GM23338 (cell line): ENCODE results near the gene PTPN9. TPM values are rescaled to one million over a fixed set of nuclear protein-coding genes. Genes with fewer than 3 reads are reported as not detected.

Experiments
- ATAC-seq: fragments of 200-7000 bp; cut with Tn5 transposase; 3 replicates; pipeline ENCODE4 v1.9.1; 2020
- DNase-seq: peaks from one replicate; pipeline ENCODE4 v3.0.0-alpha.2; 2015; ENCODE audit warnings: low spot score
- H2AFZ ChIP-seq: fragments of 200-600 bp; sonication (generic); 2 replicates; pipeline ENCODE4 v1.8.0; 2016; ENCODE audit warnings: antibody characterized with exemption, mild to moderate bottlenecking, moderate library complexity
- H3F3A ChIP-seq: fragments of 200-600 bp; sonication (generic); replicated peaks from 2 replicates; pipeline ENCODE4 v1.8.0; 2017; ENCODE audit warnings: antibody characterized with exemption, mixed run types, low read depth
- H3K27ac ChIP-seq: fragments of 200-600 bp; sonication (generic); 2 replicates; pipeline ENCODE4 v1.6.1; 2016; ENCODE audit warnings: low read depth
- H3K27me3 ChIP-seq: fragments of 200-600 bp; sonication (generic); 2 replicates; pipeline ENCODE4 v1.8.0; 2016; ENCODE audit warnings: mild to moderate bottlenecking, mixed run types, moderate library complexity; ENCODE audit not compliant: insufficient read depth
- H3K36me3 ChIP-seq: fragments of 200-600 bp; sonication (generic); 2 replicates; pipeline ENCODE4 v1.8.0; 2016; ENCODE audit warnings: mild to moderate bottlenecking; ENCODE audit not compliant: insufficient read depth
- H3K4me1 ChIP-seq: fragments of 200-600 bp; sonication (generic); 2 replicates; pipeline ENCODE4 v1.8.0; 2016; ENCODE audit warnings: mild to moderate bottlenecking, moderate library complexity; ENCODE audit not compliant: insufficient read depth
- H3K4me2 ChIP-seq: fragments of 200-600 bp; sonication (generic); 2 replicates; pipeline ENCODE4 v1.7.1; 2017; ENCODE audit warnings: mixed run types
- H3K4me3 ChIP-seq: fragments of 200-600 bp; sonication (generic); 2 replicates; pipeline ENCODE4 v1.6.1; 2016; ENCODE audit warnings: mixed run types
- H3K79me2 ChIP-seq: fragments of 200-600 bp; sonication (generic); replicated peaks from 2 replicates; pipeline ENCODE4 v1.8.0; 2017; ENCODE audit warnings: mild to moderate bottlenecking; ENCODE audit not compliant: insufficient read depth
- H3K9me2 ChIP-seq: fragments of 200-600 bp; sonication (generic); 2 replicates; pipeline ENCODE4 v1.8.0; 2017; ENCODE audit not compliant: insufficient read depth
- H4K20me1 ChIP-seq: fragments of 200-600 bp; sonication (generic); replicated peaks from 2 replicates; pipeline ENCODE4 v1.8.0; 2017; ENCODE audit warnings: mild to moderate bottlenecking; ENCODE audit not compliant: insufficient read depth
- H3K27ac Mint-ChIP-seq: 2 replicates; pipeline ENCODE4 v1.8.0; 2020; ENCODE audit warnings: inconsistent platforms, mild to moderate bottlenecking, moderate library complexity, mixed read lengths
- H3K27me3 Mint-ChIP-seq: 3 replicates; pipeline ENCODE4 v1.8.0; 2022; ENCODE audit warnings: low read depth, mild to moderate bottlenecking, moderate library complexity, mixed read lengths, inconsistent platforms; ENCODE audit not compliant: insufficient read depth, poor library complexity
- H3K36me3 Mint-ChIP-seq: 3 replicates; pipeline ENCODE4 v1.8.0; 2021; ENCODE audit warnings: low read depth, mild to moderate bottlenecking, inconsistent platforms, moderate library complexity, mixed read lengths
- H3K4me1 Mint-ChIP-seq: 3 replicates; pipeline ENCODE4 v1.8.0; 2020; ENCODE audit warnings: mild to moderate bottlenecking, inconsistent platforms, mixed read lengths
- H3K4me3 Mint-ChIP-seq: 3 replicates; pipeline ENCODE4 v1.8.0; 2021; ENCODE audit warnings: moderate library complexity, mild to moderate bottlenecking, inconsistent platforms, mixed read lengths
- H3K9me3 Mint-ChIP-seq: 3 replicates; pipeline ENCODE4 v1.8.0; 2020; ENCODE audit warnings: moderate library complexity, mild to moderate bottlenecking, inconsistent platforms, mixed read lengths
- EZH2phosphoT487 ChIP-seq: fragments of 200-600 bp; sonication (generic); IDR thresholded peaks from one replicate; pipeline ENCODE4 v1.8.1; 2018; ENCODE audit warnings: antibody characterized with exemption; ENCODE audit not compliant: unreplicated experiment
- POLR2AphosphoS5 ChIP-seq: IDR thresholded peaks from 2 replicates; pipeline ENCODE4 v1.6.1; 2016; ENCODE audit warnings: antibody characterized with exemption, low read depth
- polyA plus RNA-seq: library from polyadenylated mRNA; unstranded; fragments of >200 nt; fragmentation: Nextera tagmentation; extraction: Ambion mirVana; gene quantifications from 2 replicates; pipeline ENCODE4 v1.2.1, GENCODE V29; 2016
- total RNA-seq: library from RNA; depleted of rRNA; stranded (reverse); fragments of >200 nt; shearing (Covaris generic); gene quantifications from 2 replicates; pipeline ENCODE4 v1.2.3, GENCODE V29; 2014
- TF ChIP-seq, protein P1 (sequence below), 2 experiments: fragments of 200-600 bp in 1 of 2; sonication (generic) in 1 of 2; conservative IDR thresholded peaks; 2 replicates each; pipeline versions ENCODE4 v1.5.1 to v1.6.1; 2016 to 2017; ENCODE audit warnings: antibody characterized with exemption in 2 of 2, low read depth in 2 of 2, mild to moderate bottlenecking in 2 of 2, moderate library complexity in 1 of 2
- TF ChIP-seq, protein P2 (sequence below): fragments of 250-450 bp; sonication (Bioruptor Pico); IDR thresholded peaks from 2 replicates; pipeline ENCODE4 v1.5.0; 2020; ENCODE audit warnings: mild to moderate bottlenecking, moderate library complexity
- TF ChIP-seq, protein P3 (sequence below): IDR thresholded peaks from one replicate; pipeline ENCODE4 v1.6.1; 2018; ENCODE audit warnings: antibody characterized with exemption; ENCODE audit not compliant: unreplicated experiment

Gene PTPN9
- total and polyA plus RNA-seq, 2 experiments from 2014 or later, result 12.1 to 32.7 TPM

DNA sequence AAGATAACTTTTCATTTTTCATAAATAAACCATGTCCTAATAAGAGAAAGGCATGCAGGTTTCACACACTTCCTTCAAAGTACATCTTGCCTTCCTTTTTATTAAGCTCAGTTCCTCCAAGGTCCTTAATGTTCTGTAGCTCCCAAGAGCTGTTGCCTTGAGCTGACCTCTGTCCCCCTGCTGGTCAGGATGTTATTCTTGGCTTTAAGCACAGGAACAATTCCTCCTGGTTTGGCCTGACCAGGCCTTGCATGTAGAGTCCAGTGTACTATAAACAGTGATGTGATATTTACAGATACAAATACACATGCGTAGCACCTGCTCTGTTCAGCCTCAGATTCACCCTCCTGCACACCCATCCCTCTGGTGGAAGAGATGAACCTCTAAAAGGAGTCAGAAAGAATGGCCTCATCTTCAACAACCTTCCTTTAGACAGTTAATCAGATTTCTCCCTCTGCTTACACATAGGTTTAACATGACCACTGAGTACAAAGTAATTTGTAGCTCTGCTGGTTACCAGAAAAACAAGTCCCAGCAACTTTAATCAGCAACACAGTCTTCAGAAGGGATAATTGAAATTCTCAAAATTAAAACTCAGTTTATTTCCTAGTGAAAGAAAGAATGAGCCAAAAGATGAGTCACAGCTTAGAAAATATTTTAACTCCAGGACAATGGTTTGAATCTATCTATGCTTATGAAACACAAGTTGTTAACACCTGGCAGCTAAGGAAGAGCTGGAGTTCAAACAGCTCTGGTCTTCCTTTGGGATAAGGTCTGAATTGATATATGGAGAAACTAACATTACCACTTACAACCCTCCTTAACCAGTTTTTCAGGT, 46.5 kb downstream of the PTPN9 start:
- TF ChIP-seq POLR2AphosphoS5, result no peak
- TF ChIP-seq, protein P1, sequence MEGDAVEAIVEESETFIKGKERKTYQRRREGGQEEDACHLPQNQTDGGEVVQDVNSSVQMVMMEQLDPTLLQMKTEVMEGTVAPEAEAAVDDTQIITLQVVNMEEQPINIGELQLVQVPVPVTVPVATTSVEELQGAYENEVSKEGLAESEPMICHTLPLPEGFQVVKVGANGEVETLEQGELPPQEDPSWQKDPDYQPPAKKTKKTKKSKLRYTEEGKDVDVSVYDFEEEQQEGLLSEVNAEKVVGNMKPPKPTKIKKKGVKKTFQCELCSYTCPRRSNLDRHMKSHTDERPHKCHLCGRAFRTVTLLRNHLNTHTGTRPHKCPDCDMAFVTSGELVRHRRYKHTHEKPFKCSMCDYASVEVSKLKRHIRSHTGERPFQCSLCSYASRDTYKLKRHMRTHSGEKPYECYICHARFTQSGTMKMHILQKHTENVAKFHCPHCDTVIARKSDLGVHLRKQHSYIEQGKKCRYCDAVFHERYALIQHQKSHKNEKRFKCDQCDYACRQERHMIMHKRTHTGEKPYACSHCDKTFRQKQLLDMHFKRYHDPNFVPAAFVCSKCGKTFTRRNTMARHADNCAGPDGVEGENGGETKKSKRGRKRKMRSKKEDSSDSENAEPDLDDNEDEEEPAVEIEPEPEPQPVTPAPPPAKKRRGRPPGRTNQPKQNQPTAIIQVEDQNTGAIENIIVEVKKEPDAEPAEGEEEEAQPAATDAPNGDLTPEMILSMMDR (conservative IDR thresholded peaks at IDR 0.05; ENCODE audit: low read depth in 2 of 2), result peak; percentile 69 to 71
- Mint-ChIP-seq H3K4me3 (no peak overlapping the region), H3K27me3 (peaks cover 4% of the 10 kb centered on the region), H3K36me3 (peaks cover 3% of the 10 kb centered on the region; the same call in 2 of the 3 replicates), H3K27ac (0 out of 2 replicates have a peak overlapping the region, but pooled peaks have one; percentile 80), H3K4me1 (peaks cover 15% of the 10 kb centered on the region), H3K9me3 (no peaks in the 10 kb centered on the region)
- H3K4me3 ChIP-seq, result no peak overlapping the region
- H3K79me2 ChIP-seq, result peaks cover 90% of the 10 kb centered on the region
- H3K27ac ChIP-seq, result peak overlapping the region; percentile 85
- no peaks in the 10 kb centered on the region for H3K27me3 ChIP-seq
- DNase-seq (peak; percentile 83), ATAC-seq (peak; percentile 93)
- peaks cover 4% of the 10 kb centered on the region for H3K4me1 ChIP-seq
- peaks cover 63% of the 10 kb centered on the region for H4K20me1 ChIP-seq
- H3K36me3 ChIP-seq, result no peaks in the 10 kb centered on the region
- no peak overlapping the region for H2AFZ ChIP-seq
- H3K9me2 ChIP-seq, result no peaks in the 10 kb centered on the region
- H3K4me2 ChIP-seq, result no peak overlapping the region
- peaks cover 21% of the 10 kb centered on the region for H3F3A ChIP-seq

DNA sequence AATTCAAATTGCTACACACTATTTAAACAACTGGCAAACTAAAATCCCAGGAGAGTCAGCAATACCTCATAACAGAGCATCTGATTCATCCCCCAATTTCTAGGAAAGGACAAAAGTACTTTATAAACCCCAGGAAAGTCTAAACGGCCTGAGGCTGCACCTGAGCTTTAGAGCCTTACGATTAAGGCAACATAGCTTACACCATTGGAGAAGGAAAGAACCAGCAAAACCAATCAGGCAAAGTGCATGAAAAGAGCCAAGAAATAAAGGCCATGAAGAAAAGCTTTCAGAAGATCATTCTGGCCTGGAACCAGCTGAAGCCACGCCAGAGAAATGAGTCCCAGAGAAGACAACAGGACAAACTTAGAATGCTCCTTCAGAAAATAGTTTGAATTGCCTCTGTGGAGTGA, 48.1 kb downstream of the PTPN9 start:
- H3K27ac Mint-ChIP-seq, result no peak overlapping the region
- H3K27ac ChIP-seq, result peak overlapping the region; percentile 43; the same call in 1 of the 2 replicates
- TF ChIP-seq, protein P2, sequence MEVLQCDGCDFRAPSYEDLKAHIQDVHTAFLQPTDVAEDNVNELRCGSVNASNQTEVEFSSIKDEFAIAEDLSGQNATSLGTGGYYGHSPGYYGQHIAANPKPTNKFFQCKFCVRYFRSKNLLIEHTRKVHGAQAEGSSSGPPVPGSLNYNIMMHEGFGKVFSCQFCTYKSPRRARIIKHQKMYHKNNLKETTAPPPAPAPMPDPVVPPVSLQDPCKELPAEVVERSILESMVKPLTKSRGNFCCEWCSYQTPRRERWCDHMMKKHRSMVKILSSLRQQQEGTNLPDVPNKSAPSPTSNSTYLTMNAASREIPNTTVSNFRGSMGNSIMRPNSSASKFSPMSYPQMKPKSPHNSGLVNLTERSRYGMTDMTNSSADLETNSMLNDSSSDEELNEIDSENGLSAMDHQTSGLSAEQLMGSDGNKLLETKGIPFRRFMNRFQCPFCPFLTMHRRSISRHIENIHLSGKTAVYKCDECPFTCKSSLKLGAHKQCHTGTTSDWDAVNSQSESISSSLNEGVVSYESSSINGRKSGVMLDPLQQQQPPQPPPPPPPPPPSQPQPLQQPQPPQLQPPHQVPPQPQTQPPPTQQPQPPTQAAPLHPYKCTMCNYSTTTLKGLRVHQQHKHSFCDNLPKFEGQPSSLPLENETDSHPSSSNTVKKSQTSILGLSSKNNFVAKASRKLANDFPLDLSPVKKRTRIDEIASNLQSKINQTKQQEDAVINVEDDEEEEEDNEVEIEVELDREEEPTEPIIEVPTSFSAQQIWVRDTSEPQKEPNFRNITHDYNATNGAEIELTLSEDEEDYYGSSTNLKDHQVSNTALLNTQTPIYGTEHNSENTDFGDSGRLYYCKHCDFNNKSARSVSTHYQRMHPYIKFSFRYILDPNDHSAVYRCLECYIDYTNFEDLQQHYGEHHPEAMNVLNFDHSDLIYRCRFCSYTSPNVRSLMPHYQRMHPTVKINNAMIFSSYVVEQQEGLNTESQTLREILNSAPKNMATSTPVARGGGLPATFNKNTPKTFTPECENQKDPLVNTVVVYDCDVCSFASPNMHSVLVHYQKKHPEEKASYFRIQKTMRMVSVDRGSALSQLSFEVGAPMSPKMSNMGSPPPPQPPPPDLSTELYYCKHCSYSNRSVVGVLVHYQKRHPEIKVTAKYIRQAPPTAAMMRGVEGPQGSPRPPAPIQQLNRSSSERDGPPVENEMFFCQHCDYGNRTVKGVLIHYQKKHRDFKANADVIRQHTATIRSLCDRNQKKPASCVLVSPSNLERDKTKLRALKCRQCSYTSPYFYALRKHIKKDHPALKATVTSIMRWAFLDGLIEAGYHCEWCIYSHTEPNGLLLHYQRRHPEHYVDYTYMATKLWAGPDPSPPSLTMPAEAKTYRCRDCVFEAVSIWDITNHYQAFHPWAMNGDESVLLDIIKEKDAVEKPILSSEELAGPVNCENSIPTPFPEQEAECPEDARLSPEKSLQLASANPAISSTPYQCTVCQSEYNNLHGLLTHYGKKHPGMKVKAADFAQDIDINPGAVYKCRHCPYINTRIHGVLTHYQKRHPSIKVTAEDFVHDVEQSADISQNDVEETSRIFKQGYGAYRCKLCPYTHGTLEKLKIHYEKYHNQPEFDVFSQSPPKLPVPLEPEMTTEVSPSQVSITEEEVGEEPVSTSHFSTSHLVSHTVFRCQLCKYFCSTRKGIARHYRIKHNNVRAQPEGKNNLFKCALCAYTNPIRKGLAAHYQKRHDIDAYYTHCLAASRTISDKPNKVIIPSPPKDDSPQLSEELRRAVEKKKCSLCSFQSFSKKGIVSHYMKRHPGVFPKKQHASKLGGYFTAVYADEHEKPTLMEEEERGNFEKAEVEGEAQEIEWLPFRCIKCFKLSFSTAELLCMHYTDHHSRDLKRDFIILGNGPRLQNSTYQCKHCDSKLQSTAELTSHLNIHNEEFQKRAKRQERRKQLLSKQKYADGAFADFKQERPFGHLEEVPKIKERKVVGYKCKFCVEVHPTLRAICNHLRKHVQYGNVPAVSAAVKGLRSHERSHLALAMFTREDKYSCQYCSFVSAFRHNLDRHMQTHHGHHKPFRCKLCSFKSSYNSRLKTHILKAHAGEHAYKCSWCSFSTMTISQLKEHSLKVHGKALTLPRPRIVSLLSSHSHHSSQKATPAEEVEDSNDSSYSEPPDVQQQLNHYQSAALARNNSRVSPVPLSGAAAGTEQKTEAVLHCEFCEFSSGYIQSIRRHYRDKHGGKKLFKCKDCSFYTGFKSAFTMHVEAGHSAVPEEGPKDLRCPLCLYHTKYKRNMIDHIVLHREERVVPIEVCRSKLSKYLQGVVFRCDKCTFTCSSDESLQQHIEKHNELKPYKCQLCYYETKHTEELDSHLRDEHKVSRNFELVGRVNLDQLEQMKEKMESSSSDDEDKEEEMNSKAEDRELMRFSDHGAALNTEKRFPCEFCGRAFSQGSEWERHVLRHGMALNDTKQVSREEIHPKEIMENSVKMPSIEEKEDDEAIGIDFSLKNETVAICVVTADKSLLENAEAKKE (CRISPR knock-in tag), result no peak
- TF ChIP-seq EZH2phosphoT487, result no peak
- TF ChIP-seq, protein P1 (conservative IDR thresholded peaks at IDR 0.05; ENCODE audit: low read depth in 2 of 2), result no peak
- TF ChIP-seq, protein P3, sequence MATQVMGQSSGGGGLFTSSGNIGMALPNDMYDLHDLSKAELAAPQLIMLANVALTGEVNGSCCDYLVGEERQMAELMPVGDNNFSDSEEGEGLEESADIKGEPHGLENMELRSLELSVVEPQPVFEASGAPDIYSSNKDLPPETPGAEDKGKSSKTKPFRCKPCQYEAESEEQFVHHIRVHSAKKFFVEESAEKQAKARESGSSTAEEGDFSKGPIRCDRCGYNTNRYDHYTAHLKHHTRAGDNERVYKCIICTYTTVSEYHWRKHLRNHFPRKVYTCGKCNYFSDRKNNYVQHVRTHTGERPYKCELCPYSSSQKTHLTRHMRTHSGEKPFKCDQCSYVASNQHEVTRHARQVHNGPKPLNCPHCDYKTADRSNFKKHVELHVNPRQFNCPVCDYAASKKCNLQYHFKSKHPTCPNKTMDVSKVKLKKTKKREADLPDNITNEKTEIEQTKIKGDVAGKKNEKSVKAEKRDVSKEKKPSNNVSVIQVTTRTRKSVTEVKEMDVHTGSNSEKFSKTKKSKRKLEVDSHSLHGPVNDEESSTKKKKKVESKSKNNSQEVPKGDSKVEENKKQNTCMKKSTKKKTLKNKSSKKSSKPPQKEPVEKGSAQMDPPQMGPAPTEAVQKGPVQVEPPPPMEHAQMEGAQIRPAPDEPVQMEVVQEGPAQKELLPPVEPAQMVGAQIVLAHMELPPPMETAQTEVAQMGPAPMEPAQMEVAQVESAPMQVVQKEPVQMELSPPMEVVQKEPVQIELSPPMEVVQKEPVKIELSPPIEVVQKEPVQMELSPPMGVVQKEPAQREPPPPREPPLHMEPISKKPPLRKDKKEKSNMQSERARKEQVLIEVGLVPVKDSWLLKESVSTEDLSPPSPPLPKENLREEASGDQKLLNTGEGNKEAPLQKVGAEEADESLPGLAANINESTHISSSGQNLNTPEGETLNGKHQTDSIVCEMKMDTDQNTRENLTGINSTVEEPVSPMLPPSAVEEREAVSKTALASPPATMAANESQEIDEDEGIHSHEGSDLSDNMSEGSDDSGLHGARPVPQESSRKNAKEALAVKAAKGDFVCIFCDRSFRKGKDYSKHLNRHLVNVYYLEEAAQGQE, result no peak

More for the DNA sequence above, 48.1 kb downstream of the PTPN9 start:
- H3K4me1 Mint-ChIP-seq, result peaks cover 15% of the 10 kb centered on the region
- peaks cover 28% of the 10 kb centered on the region for H3F3A ChIP-seq
- DNase-seq, result no peak
- no peaks in the 10 kb centered on the region for H3K27me3 ChIP-seq
- peaks cover 4% of the 10 kb centered on the region for H3K4me1 ChIP-seq
- no peak overlapping the region for H2AFZ ChIP-seq
- H3K36me3 ChIP-seq, result peaks cover 11% of the 10 kb centered on the region
- H3K4me2 ChIP-seq, result no peak overlapping the region
- ATAC-seq, result no peak
- H3K4me3 Mint-ChIP-seq, result no peak overlapping the region
- H3K36me3 Mint-ChIP-seq, result peaks cover 16% of the 10 kb centered on the region
- H3K9me2 ChIP-seq, result no peaks in the 10 kb centered on the region
- H3K79me2 ChIP-seq, result peaks cover 85% of the 10 kb centered on the region
- H3K4me3 ChIP-seq, result no peak overlapping the region
- H4K20me1 ChIP-seq, result peaks cover 71% of the 10 kb centered on the region
- H3K27me3 Mint-ChIP-seq, result peaks cover 4% of the 10 kb centered on the region
- H3K9me3 Mint-ChIP-seq, result no peaks in the 10 kb centered on the region
